ENCODE data around the gene ZNF423.

Gene ZNF423

GRCh38 chr16:49731911-49732310, 124.0 kb downstream of the ZNF423 start:
- Histone ChIP-seq H3K4me1 (ENCODE audit: low read length) (no peaks in the 10 kb centered on the region), H3K79me2 (ENCODE audit: low read length) (no peaks in the 10 kb centered on the region), H3F3A (ENCODE audit: insufficient read depth, low read length) (no peaks in the 10 kb centered on the region), H3K27me3 (replicated peaks; ENCODE audit: insufficient read depth, low read length) (no peaks in the 10 kb centered on the region; the same call in 1 of the 2 replicates), H3K4me3 (ENCODE audit: low read length) (no peak overlapping the region), H4K20me1 (ENCODE audit: insufficient read depth, low read length) (no peaks in the 10 kb centered on the region), H3K27ac (ENCODE audit: low read length) (no peak overlapping the region), H3K4me2 (ENCODE audit: low read depth, low read length) (no peak overlapping the region), H2AFZ (ENCODE audit: low read length) (no peak overlapping the region), H3K9ac (ENCODE audit: low read length) (no peak overlapping the region), H3K36me3 (replicated peaks; ENCODE audit: insufficient read depth, low read length) (no peaks in the 10 kb centered on the region), H3K9me2 (replicated peaks; ENCODE audit: insufficient read depth, low read length) (no peaks in the 10 kb centered on the region), H3K9me3 (replicated peaks; ENCODE audit: insufficient read depth, low read length) (no peaks in the 10 kb centered on the region)
- DNase-seq, result no peak
- TF ChIP-seq CTCF (IDR thresholded peaks at IDR 0.05; ENCODE audit: low read length) (no peak), EZH2 (optimal IDR thresholded peaks at IDR 0.05; ENCODE audit: low read depth, low read length) (no peak), EZH2phosphoT487 (IDR thresholded peaks at IDR 0.05; ENCODE audit: low read length) (no peak)

- Histone ChIP-seq H3K4me1 (ENCODE audit: low read length) (no peaks in the 10 kb centered on the region), H3K79me2 (ENCODE audit: low read length) (no peaks in the 10 kb centered on the region), H3F3A (ENCODE audit: insufficient read depth, low read length) (no peaks in the 10 kb centered on the region), H3K9ac (ENCODE audit: low read length) (no peak overlapping the region), H2AFZ (ENCODE audit: low read length) (no peak overlapping the region), H4K20me1 (ENCODE audit: insufficient read depth, low read length) (no peaks in the 10 kb centered on the region), H3K36me3 (replicated peaks; ENCODE audit: insufficient read depth, low read length) (no peaks in the 10 kb centered on the region), H3K9me2 (replicated peaks; ENCODE audit: insufficient read depth, low read length) (no peaks in the 10 kb centered on the region), H3K4me3 (ENCODE audit: low read length) (no peak overlapping the region), H3K9me3 (replicated peaks; ENCODE audit: insufficient read depth, low read length) (no peaks in the 10 kb centered on the region), H3K27ac (ENCODE audit: low read length) (no peak overlapping the region), H3K27me3 (replicated peaks; ENCODE audit: insufficient read depth, low read length) (no peaks in the 10 kb centered on the region; the same call in 1 of the 2 replicates), H3K4me2 (ENCODE audit: low read depth, low read length) (no peak overlapping the region)
- DNase-seq, result no peak
- TF ChIP-seq CTCF (IDR thresholded peaks at IDR 0.05; ENCODE audit: low read length) (no peak), EZH2phosphoT487 (IDR thresholded peaks at IDR 0.05; ENCODE audit: low read length) (no peak), EZH2 (optimal IDR thresholded peaks at IDR 0.05; ENCODE audit: low read depth, low read length) (no peak)
These were observed 125.1 kb downstream of the ZNF423 start for GRCh38 chr16:49730772-49731171.

- Histone ChIP-seq H2AFZ (ENCODE audit: low read length) (no peak overlapping the region), H3K4me1 (ENCODE audit: low read length) (no peaks in the 10 kb centered on the region), H3K79me2 (ENCODE audit: low read length) (no peaks in the 10 kb centered on the region), H3K4me3 (ENCODE audit: low read length) (no peak overlapping the region), H3K4me2 (ENCODE audit: low read depth, low read length) (no peak overlapping the region), H4K20me1 (ENCODE audit: insufficient read depth, low read length) (no peaks in the 10 kb centered on the region), H3K27ac (ENCODE audit: low read length) (no peak overlapping the region), H3K9me2 (replicated peaks; ENCODE audit: insufficient read depth, low read length) (no peaks in the 10 kb centered on the region), H3F3A (ENCODE audit: insufficient read depth, low read length) (no peaks in the 10 kb centered on the region), H3K9ac (ENCODE audit: low read length) (no peak overlapping the region), H3K9me3 (replicated peaks; ENCODE audit: insufficient read depth, low read length) (no peaks in the 10 kb centered on the region), H3K36me3 (replicated peaks; ENCODE audit: insufficient read depth, low read length) (no peaks in the 10 kb centered on the region), H3K27me3 (replicated peaks; ENCODE audit: insufficient read depth, low read length) (peaks cover under 1% of the 10 kb centered on the region; the same call in 1 of the 2 replicates)
- no peak for DNase-seq
- TF ChIP-seq EZH2 (optimal IDR thresholded peaks at IDR 0.05; ENCODE audit: low read depth, low read length) (no peak), CTCF (IDR thresholded peaks at IDR 0.05; ENCODE audit: low read length) (no peak)
These were observed 128.3 kb downstream of the ZNF423 start for GRCh38 chr16:49727611-49728010.

Measured in MM.1S (cell line).